Measurements from ENCODE around the gene MINDY4. TPM values are rescaled to one million over a fixed set of nuclear protein-coding genes. Genes with fewer than 3 reads are reported as not detected.

The MINDY4 gene
- total and polyA plus RNA-seq, 2 donors (not counting 1 experiment from before 2014, with no cell fraction given): 0.12 to 1.1 TPM

DNA sequence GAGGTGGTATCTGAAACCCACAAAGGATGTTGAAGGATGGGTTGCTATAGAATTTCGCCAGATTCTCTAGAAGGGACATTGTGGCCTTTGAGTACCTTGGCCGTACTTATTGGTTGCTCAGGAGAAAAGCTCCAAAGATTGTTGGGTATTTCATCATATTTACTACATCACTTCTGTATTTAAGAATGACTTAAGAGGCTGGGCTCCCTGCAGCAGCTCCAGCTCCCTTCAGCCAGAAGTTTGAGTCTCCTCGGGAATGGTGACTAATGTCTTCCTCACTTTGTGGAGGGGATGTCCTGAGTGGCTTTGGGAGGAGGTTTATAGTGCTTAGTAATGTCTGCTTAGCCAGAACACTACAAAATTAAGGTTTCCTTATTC lies 18.1 kb downstream of the MINDY4 start:
- intact Hi-C loops (cut with micrococcal nuclease): no loop called here
- Histone ChIP-seq H3K9ac (ENCODE audit: low read length) (no peak overlapping the region), H3K36me3 (replicated peaks in 1 of 2; ENCODE audit: control extremely low read depth in 1 of 2, control insufficient read depth in 1 of 2, extremely low read depth in 1 of 2, insufficient read depth in 2 of 2, low read length in 1 of 2) (no peaks in the 10 kb centered on the region), H3K4me2 (replicated peaks; ENCODE audit: low read depth, low read length, poor library complexity, severe bottlenecking) (no peak overlapping the region), H4K20me1 (ENCODE audit: control insufficient read depth, insufficient read depth, low read length, poor library complexity, severe bottlenecking) (no peaks in the 10 kb centered on the region), H3K79me2 (ENCODE audit: control insufficient read depth, insufficient read depth, low read length) (no peaks in the 10 kb centered on the region), H3K9me3 (ENCODE audit: control extremely low read depth in 1 of 3, control insufficient read depth in 2 of 3, insufficient read depth in 1 of 3, low read length in 2 of 3) (no peaks in the 10 kb centered on the region), H3K4me3 (ENCODE audit: control extremely low read depth in 1 of 5, extremely low read depth in 1 of 5, insufficient read depth in 1 of 5, low read depth in 2 of 5, low read length in 4 of 5) (no peak overlapping the region), H3K27me3 (replicated peaks in 1 of 4; ENCODE audit: control extremely low read depth in 1 of 4, control insufficient read depth in 3 of 4, insufficient read depth in 4 of 4, low read length in 3 of 4) (no peaks in the 10 kb centered on the region), H3K4me1 (ENCODE audit: control insufficient read depth in 2 of 2, insufficient read depth in 2 of 2, low read length in 2 of 2) (no peaks in the 10 kb centered on the region), H3K27ac (ENCODE audit: low read length in 2 of 2) (no peak overlapping the region), H2AFZ (ENCODE audit: insufficient read depth, low read depth, low read length, poor library complexity, severe bottlenecking) (no peak overlapping the region)
- WGBS (ENCODE audit: insufficient coverage): 100% methylated on average over 1 of the region's 3 CpGs
- H3K4me1 Mint-ChIP-seq: no peaks in the 10 kb centered on the region
- no peak for DNase-seq
- no peak overlapping the region for H3K4me3 Mint-ChIP-seq
- H3K9me3 Mint-ChIP-seq (ENCODE audit: insufficient read depth): no peaks in the 10 kb centered on the region
- H3K27me3 Mint-ChIP-seq: no peaks in the 10 kb centered on the region
- TF ChIP-seq, protein P1, sequence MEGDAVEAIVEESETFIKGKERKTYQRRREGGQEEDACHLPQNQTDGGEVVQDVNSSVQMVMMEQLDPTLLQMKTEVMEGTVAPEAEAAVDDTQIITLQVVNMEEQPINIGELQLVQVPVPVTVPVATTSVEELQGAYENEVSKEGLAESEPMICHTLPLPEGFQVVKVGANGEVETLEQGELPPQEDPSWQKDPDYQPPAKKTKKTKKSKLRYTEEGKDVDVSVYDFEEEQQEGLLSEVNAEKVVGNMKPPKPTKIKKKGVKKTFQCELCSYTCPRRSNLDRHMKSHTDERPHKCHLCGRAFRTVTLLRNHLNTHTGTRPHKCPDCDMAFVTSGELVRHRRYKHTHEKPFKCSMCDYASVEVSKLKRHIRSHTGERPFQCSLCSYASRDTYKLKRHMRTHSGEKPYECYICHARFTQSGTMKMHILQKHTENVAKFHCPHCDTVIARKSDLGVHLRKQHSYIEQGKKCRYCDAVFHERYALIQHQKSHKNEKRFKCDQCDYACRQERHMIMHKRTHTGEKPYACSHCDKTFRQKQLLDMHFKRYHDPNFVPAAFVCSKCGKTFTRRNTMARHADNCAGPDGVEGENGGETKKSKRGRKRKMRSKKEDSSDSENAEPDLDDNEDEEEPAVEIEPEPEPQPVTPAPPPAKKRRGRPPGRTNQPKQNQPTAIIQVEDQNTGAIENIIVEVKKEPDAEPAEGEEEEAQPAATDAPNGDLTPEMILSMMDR (IDR thresholded peaks at IDR 0.05): no peak
- TF ChIP-seq EZH2 (IDR thresholded peaks at IDR 0.05; ENCODE audit: borderline replicate concordance, insufficient read depth, low read depth, low read length, poor library complexity, severe bottlenecking): no peak
- no peak for ATAC-seq (ENCODE audit: low read depth)
- ChIA-PET POLR2A (no interaction called here), CTCF (no interaction called here)
- H3K27ac Mint-ChIP-seq: no peak overlapping the region

DNA sequence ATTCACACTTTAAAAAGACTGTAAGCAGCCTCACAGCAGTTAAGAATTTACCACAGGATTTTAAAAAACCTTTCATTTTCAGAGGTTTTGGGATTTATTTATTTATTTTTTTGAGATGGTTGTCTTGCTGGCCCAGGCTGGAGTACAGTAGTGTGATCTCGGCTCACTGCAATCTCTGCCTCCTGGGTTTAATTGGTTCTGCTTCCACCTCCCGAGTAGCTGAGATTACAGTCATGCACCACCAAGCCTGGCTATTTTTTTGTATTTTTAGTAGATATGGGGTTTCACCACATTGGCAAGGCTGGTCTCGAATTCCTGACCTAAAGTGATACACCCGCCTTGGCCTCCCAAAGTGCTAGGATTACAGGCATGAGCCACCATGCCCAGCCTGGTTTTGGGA lies 19.1 kb downstream of the MINDY4 start:
- Histone ChIP-seq H4K20me1 (ENCODE audit: control insufficient read depth, insufficient read depth, low read length, poor library complexity, severe bottlenecking) (no peaks in the 10 kb centered on the region), H3K79me2 (ENCODE audit: control insufficient read depth, insufficient read depth, low read length) (no peaks in the 10 kb centered on the region), H3K9me3 (ENCODE audit: control extremely low read depth in 1 of 3, control insufficient read depth in 2 of 3, insufficient read depth in 1 of 3, low read length in 2 of 3) (no peaks in the 10 kb centered on the region), H3K4me3 (ENCODE audit: control extremely low read depth in 1 of 5, extremely low read depth in 1 of 5, insufficient read depth in 1 of 5, low read depth in 2 of 5, low read length in 4 of 5) (no peak overlapping the region), H3K27ac (ENCODE audit: low read length in 2 of 2) (no peak overlapping the region), H2AFZ (ENCODE audit: insufficient read depth, low read depth, low read length, poor library complexity, severe bottlenecking) (no peak overlapping the region), H3K4me1 (ENCODE audit: control insufficient read depth in 2 of 2, insufficient read depth in 2 of 2, low read length in 2 of 2) (no peaks in the 10 kb centered on the region), H3K27me3 (replicated peaks in 1 of 4; ENCODE audit: control extremely low read depth in 1 of 4, control insufficient read depth in 3 of 4, insufficient read depth in 4 of 4, low read length in 3 of 4) (no peaks in the 10 kb centered on the region), H3K4me2 (replicated peaks; ENCODE audit: low read depth, low read length, poor library complexity, severe bottlenecking) (no peak overlapping the region), H3K9ac (ENCODE audit: low read length) (no peak overlapping the region), H3K36me3 (replicated peaks in 1 of 2; ENCODE audit: control extremely low read depth in 1 of 2, control insufficient read depth in 1 of 2, extremely low read depth in 1 of 2, insufficient read depth in 2 of 2, low read length in 1 of 2) (no peaks in the 10 kb centered on the region)
- H3K9me3 Mint-ChIP-seq (ENCODE audit: insufficient read depth): no peaks in the 10 kb centered on the region
- DNase-seq (no peak), ATAC-seq (ENCODE audit: low read depth) (no peak)
- ChIA-PET POLR2A (no interaction called here), CTCF (no interaction called here)
- H3K4me3 Mint-ChIP-seq: no peak overlapping the region
- no peaks in the 10 kb centered on the region for H3K4me1 Mint-ChIP-seq
- intact Hi-C loops (cut with micrococcal nuclease): no loop called here
- TF ChIP-seq EZH2 (IDR thresholded peaks at IDR 0.05; ENCODE audit: borderline replicate concordance, insufficient read depth, low read depth, low read length, poor library complexity, severe bottlenecking): no peak
- TF ChIP-seq, protein P1 (IDR thresholded peaks at IDR 0.05): no peak
- 95% methylated on average over 3 of the region's 4 CpGs for WGBS (ENCODE audit: insufficient coverage)
- no peaks in the 10 kb centered on the region for H3K27me3 Mint-ChIP-seq
- H3K27ac Mint-ChIP-seq: no peak overlapping the region
